ENCODE data around the gene GNG12. TPM values are rescaled to one million over a fixed set of nuclear protein-coding genes. Genes with fewer than 3 reads are reported as not detected.

GNG12 gene
- polyA plus RNA-seq, 2 donors = 21.8 to 38.8 TPM

GRCh38 chr1:67701876-67702275, 131.4 kb downstream of the GNG12 start:
- no peaks in the 10 kb centered on the region for H3K4me1 ChIP-seq (ENCODE audit: control insufficient read depth in 2 of 2, insufficient read depth in 2 of 2, low read length in 1 of 2)
- no peaks in the 10 kb centered on the region for H3K27me3 ChIP-seq (ENCODE audit: control insufficient read depth in 1 of 2, insufficient read depth in 2 of 2, low read length in 2 of 2)
- 82 to 83% methylated on average over 2 of the region's 2 CpGs for WGBS, 2 donors
- no peak overlapping the region for H3K4me3 ChIP-seq (ENCODE audit: low read depth in 1 of 2, low read length in 2 of 2)
- no peak overlapping the region for H3K27ac ChIP-seq (ENCODE audit: low read depth in 2 of 2, low read length in 1 of 2)
- H3K9me3 ChIP-seq (ENCODE audit: control insufficient read depth in 2 of 2, insufficient read depth in 1 of 2, low read depth in 1 of 2, low read length in 1 of 2) = no peaks in the 10 kb centered on the region
- peaks cover 4 to 6% of the 10 kb centered on the region in 2 donors for H3K36me3 ChIP-seq (ENCODE audit: control insufficient read depth in 2 of 2, insufficient read depth in 2 of 2, low read length in 1 of 2)

- Histone ChIP-seq H3K27me3 (ENCODE audit: control insufficient read depth in 1 of 2, insufficient read depth in 2 of 2, low read length in 2 of 2) (no peaks in the 10 kb centered on the region), H3K36me3 (ENCODE audit: control insufficient read depth in 2 of 2, insufficient read depth in 2 of 2, low read length in 1 of 2) (peaks cover 3 to 6% of the 10 kb centered on the region in 2 donors), H3K9me3 (ENCODE audit: control insufficient read depth in 2 of 2, insufficient read depth in 1 of 2, low read depth in 1 of 2, low read length in 1 of 2) (no peaks in the 10 kb centered on the region), H3K4me1 (ENCODE audit: control insufficient read depth in 2 of 2, insufficient read depth in 2 of 2, low read length in 1 of 2) (no peaks in the 10 kb centered on the region), H3K27ac (ENCODE audit: low read depth in 2 of 2, low read length in 1 of 2) (no peak overlapping the region), H3K4me3 (ENCODE audit: low read depth in 1 of 2, low read length in 2 of 2) (no peak overlapping the region)
- WGBS, 2 donors = 67 to 70% methylated on average over 8 of the region's 8 CpGs
These were observed 132.4 kb downstream of the GNG12 start for GRCh38 chr1:67700692-67701410.

- H3K4me1 ChIP-seq (ENCODE audit: control insufficient read depth in 2 of 2, insufficient read depth in 2 of 2, low read length in 1 of 2) = no peaks in the 10 kb centered on the region
- no peaks in the 10 kb centered on the region for H3K27me3 ChIP-seq (ENCODE audit: control insufficient read depth in 1 of 2, insufficient read depth in 2 of 2, low read length in 2 of 2)
- H3K36me3 ChIP-seq (ENCODE audit: control insufficient read depth in 2 of 2, insufficient read depth in 2 of 2, low read length in 1 of 2) = peaks cover 3 to 6% of the 10 kb centered on the region in 2 donors
- H3K4me3 ChIP-seq (ENCODE audit: low read depth in 1 of 2, low read length in 2 of 2) = no peak overlapping the region
- WGBS, 2 donors = 78 to 84% methylated on average over 4 of the region's 4 CpGs
- no peak overlapping the region for H3K27ac ChIP-seq (ENCODE audit: low read depth in 2 of 2, low read length in 1 of 2)
- H3K9me3 ChIP-seq (ENCODE audit: control insufficient read depth in 2 of 2, insufficient read depth in 1 of 2, low read depth in 1 of 2, low read length in 1 of 2) = no peaks in the 10 kb centered on the region
These were observed 133.0 kb downstream of the GNG12 start for GRCh38 chr1:67700220-67700619.

- Histone ChIP-seq H3K36me3 (ENCODE audit: control insufficient read depth in 2 of 2, insufficient read depth in 2 of 2, low read length in 1 of 2) (peaks cover 3% of the 10 kb centered on the region in 2 donors), H3K27ac (ENCODE audit: low read depth in 2 of 2, low read length in 1 of 2) (no peak overlapping the region), H3K4me1 (ENCODE audit: control insufficient read depth in 2 of 2, insufficient read depth in 2 of 2, low read length in 1 of 2) (no peaks in the 10 kb centered on the region), H3K9me3 (ENCODE audit: control insufficient read depth in 2 of 2, insufficient read depth in 1 of 2, low read depth in 1 of 2, low read length in 1 of 2) (no peaks in the 10 kb centered on the region), H3K4me3 (ENCODE audit: low read depth in 1 of 2, low read length in 2 of 2) (no peak overlapping the region), H3K27me3 (ENCODE audit: control insufficient read depth in 1 of 2, insufficient read depth in 2 of 2, low read length in 2 of 2) (no peaks in the 10 kb centered on the region)
- WGBS, 2 donors = 63% methylated on average over 3 of the region's 3 CpGs
These were observed 136.6 kb downstream of the GNG12 start for GRCh38 chr1:67696708-67697107.

- Histone ChIP-seq H3K9me3 (ENCODE audit: control insufficient read depth in 2 of 2, insufficient read depth in 1 of 2, low read depth in 1 of 2, low read length in 1 of 2) (no peaks in the 10 kb centered on the region), H3K4me1 (ENCODE audit: control insufficient read depth in 2 of 2, insufficient read depth in 2 of 2, low read length in 1 of 2) (no peaks in the 10 kb centered on the region), H3K27ac (ENCODE audit: low read depth in 2 of 2, low read length in 1 of 2) (no peak overlapping the region), H3K27me3 (ENCODE audit: control insufficient read depth in 1 of 2, insufficient read depth in 2 of 2, low read length in 2 of 2) (no peaks in the 10 kb centered on the region), H3K36me3 (ENCODE audit: control insufficient read depth in 2 of 2, insufficient read depth in 2 of 2, low read length in 1 of 2) (peaks cover 0 to 3% of the 10 kb centered on the region in 2 donors), H3K4me3 (ENCODE audit: low read depth in 1 of 2, low read length in 2 of 2) (no peak overlapping the region)
- 85 to 91% methylated on average over 2 of the region's 2 CpGs for WGBS, 2 donors
These were observed 137.3 kb downstream of the GNG12 start for GRCh38 chr1:67695963-67696362.

- Histone ChIP-seq H3K36me3 (ENCODE audit: control insufficient read depth in 2 of 2, insufficient read depth in 2 of 2, low read length in 1 of 2) (peaks cover 0 to 4% of the 10 kb centered on the region in 2 donors), H3K4me3 (ENCODE audit: low read depth in 1 of 2, low read length in 2 of 2) (no peak overlapping the region), H3K4me1 (ENCODE audit: control insufficient read depth in 2 of 2, insufficient read depth in 2 of 2, low read length in 1 of 2) (no peaks in the 10 kb centered on the region), H3K27me3 (ENCODE audit: control insufficient read depth in 1 of 2, insufficient read depth in 2 of 2, low read length in 2 of 2) (no peaks in the 10 kb centered on the region), H3K27ac (ENCODE audit: low read depth in 2 of 2, low read length in 1 of 2) (no peak overlapping the region), H3K9me3 (ENCODE audit: control insufficient read depth in 2 of 2, insufficient read depth in 1 of 2, low read depth in 1 of 2, low read length in 1 of 2) (no peaks in the 10 kb centered on the region)
These were observed 141.6 kb downstream of the GNG12 start for GRCh38 chr1:67691712-67692111.

- H3K27me3 ChIP-seq (ENCODE audit: control insufficient read depth in 1 of 2, insufficient read depth in 2 of 2, low read length in 2 of 2) = no peaks in the 10 kb centered on the region
- no peaks in the 10 kb centered on the region for H3K4me1 ChIP-seq (ENCODE audit: control insufficient read depth in 2 of 2, insufficient read depth in 2 of 2, low read length in 1 of 2)
- no peak overlapping the region for H3K27ac ChIP-seq (ENCODE audit: low read depth in 2 of 2, low read length in 1 of 2)
- H3K4me3 ChIP-seq (ENCODE audit: low read depth in 1 of 2, low read length in 2 of 2) = no peak overlapping the region
- WGBS, 2 donors = 79 to 81% methylated on average over 2 of the region's 2 CpGs
- no peaks in the 10 kb centered on the region for H3K9me3 ChIP-seq (ENCODE audit: control insufficient read depth in 2 of 2, insufficient read depth in 1 of 2, low read depth in 1 of 2, low read length in 1 of 2)
- peaks cover 0 to 4% of the 10 kb centered on the region in 2 donors for H3K36me3 ChIP-seq (ENCODE audit: control insufficient read depth in 2 of 2, insufficient read depth in 2 of 2, low read length in 1 of 2)
These were observed 142.9 kb downstream of the GNG12 start for GRCh38 chr1:67690411-67690810.

- Histone ChIP-seq H3K27ac (ENCODE audit: low read depth in 2 of 2, low read length in 1 of 2) (no peak overlapping the region), H3K9me3 (ENCODE audit: control insufficient read depth in 2 of 2, insufficient read depth in 1 of 2, low read depth in 1 of 2, low read length in 1 of 2) (no peaks in the 10 kb centered on the region), H3K27me3 (ENCODE audit: control insufficient read depth in 1 of 2, insufficient read depth in 2 of 2, low read length in 2 of 2) (no peaks in the 10 kb centered on the region), H3K4me1 (ENCODE audit: control insufficient read depth in 2 of 2, insufficient read depth in 2 of 2, low read length in 1 of 2) (no peaks in the 10 kb centered on the region), H3K36me3 (ENCODE audit: control insufficient read depth in 2 of 2, insufficient read depth in 2 of 2, low read length in 1 of 2) (peaks cover 0 to 4% of the 10 kb centered on the region in 2 donors), H3K4me3 (ENCODE audit: low read depth in 1 of 2, low read length in 2 of 2) (no peak overlapping the region)
These were observed 143.3 kb downstream of the GNG12 start for GRCh38 chr1:67690018-67690363.

GRCh38 chr1:67689267-67690017, 143.8 kb downstream of the GNG12 start:
- no peak overlapping the region for H3K27ac ChIP-seq (ENCODE audit: low read depth in 2 of 2, low read length in 1 of 2)
- WGBS, 2 donors = 72 to 73% methylated on average over 3 of the region's 3 CpGs
- H3K9me3 ChIP-seq (ENCODE audit: control insufficient read depth in 2 of 2, insufficient read depth in 1 of 2, low read depth in 1 of 2, low read length in 1 of 2) = no peaks in the 10 kb centered on the region
- no peaks in the 10 kb centered on the region for H3K4me1 ChIP-seq (ENCODE audit: control insufficient read depth in 2 of 2, insufficient read depth in 2 of 2, low read length in 1 of 2)
- peaks cover 0 to 4% of the 10 kb centered on the region in 2 donors for H3K36me3 ChIP-seq (ENCODE audit: control insufficient read depth in 2 of 2, insufficient read depth in 2 of 2, low read length in 1 of 2)
- H3K4me3 ChIP-seq (ENCODE audit: low read depth in 1 of 2, low read length in 2 of 2) = no peak overlapping the region
- no peaks in the 10 kb centered on the region for H3K27me3 ChIP-seq (ENCODE audit: control insufficient read depth in 1 of 2, insufficient read depth in 2 of 2, low read length in 2 of 2)

All from esophagus (tissue), 2 donors.